NCI-H2107 treated with DMSO at 0.1 percent for 48 hours (cell line): ENCODE measurements around the gene TMEM255B.
"Not testable (repeated sequence)": the region's sequence is repeated elsewhere in the genome, so short reads cannot be mapped to it uniquely, and the experiment has no call there.

Experiments used
- DNase-seq: peaks from one replicate; lab custom pipeline; 2025; ENCODE audit not compliant: unreplicated experiment; lab: John Stamatoyannopoulos, UW

The TMEM255B gene

GRCh38 chr13:113785051-113786010 is 26.3 kb downstream of the TMEM255B start:
- no peak for DNase-seq

- no peak for DNase-seq
Observed at GRCh38 chr13:113786262-113786841, 27.3 kb downstream of the TMEM255B start.

GRCh38 chr13:113787694-113788093 is 28.7 kb downstream of the TMEM255B start:
- no peak for DNase-seq

GRCh38 chr13:113788413-113789135 is 29.5 kb downstream of the TMEM255B start:
- no peak for DNase-seq

- DNase-seq = no peak
Observed at GRCh38 chr13:113789167-113789566, 30.1 kb downstream of the TMEM255B start.

- not testable (repeated sequence) for DNase-seq
Observed at GRCh38 chr13:113789931-113790330, 30.9 kb downstream of the TMEM255B start.

- no peak for DNase-seq
Observed at GRCh38 chr13:113791226-113791625, 32.2 kb downstream of the TMEM255B start.

- DNase-seq = no peak
Observed at GRCh38 chr13:113791761-113792160, 32.7 kb downstream of the TMEM255B start.

- no peak for DNase-seq
Observed at GRCh38 chr13:113792236-113792770, 33.3 kb downstream of the TMEM255B start.

GRCh38 chr13:113792886-113793717 is 34.1 kb downstream of the TMEM255B start:
- DNase-seq = no peak

- DNase-seq = no peak
Observed at GRCh38 chr13:113793718-113794085, 34.7 kb downstream of the TMEM255B start.

GRCh38 chr13:113794086-113794485 is 35.1 kb downstream of the TMEM255B start:
- DNase-seq = no peak

GRCh38 chr13:113794764-113795173 is 35.7 kb downstream of the TMEM255B start:
- no peak for DNase-seq

- DNase-seq = not testable (repeated sequence)
Observed at GRCh38 chr13:113795362-113795761, 36.3 kb downstream of the TMEM255B start.

GRCh38 chr13:113796211-113796963 is 37.4 kb downstream of the TMEM255B start:
- DNase-seq = no peak

GRCh38 chr13:113796964-113797676 is 38.1 kb downstream of the TMEM255B start:
- no peak for DNase-seq

- no peak for DNase-seq
Observed at GRCh38 chr13:113798200-113798811, 39.3 kb downstream of the TMEM255B start.

GRCh38 chr13:113800576-113800926 is 41.5 kb downstream of the TMEM255B start:
- DNase-seq = no peak
